ENCODE measurements around the gene KLHL34.

KLHL34 gene, protein sequence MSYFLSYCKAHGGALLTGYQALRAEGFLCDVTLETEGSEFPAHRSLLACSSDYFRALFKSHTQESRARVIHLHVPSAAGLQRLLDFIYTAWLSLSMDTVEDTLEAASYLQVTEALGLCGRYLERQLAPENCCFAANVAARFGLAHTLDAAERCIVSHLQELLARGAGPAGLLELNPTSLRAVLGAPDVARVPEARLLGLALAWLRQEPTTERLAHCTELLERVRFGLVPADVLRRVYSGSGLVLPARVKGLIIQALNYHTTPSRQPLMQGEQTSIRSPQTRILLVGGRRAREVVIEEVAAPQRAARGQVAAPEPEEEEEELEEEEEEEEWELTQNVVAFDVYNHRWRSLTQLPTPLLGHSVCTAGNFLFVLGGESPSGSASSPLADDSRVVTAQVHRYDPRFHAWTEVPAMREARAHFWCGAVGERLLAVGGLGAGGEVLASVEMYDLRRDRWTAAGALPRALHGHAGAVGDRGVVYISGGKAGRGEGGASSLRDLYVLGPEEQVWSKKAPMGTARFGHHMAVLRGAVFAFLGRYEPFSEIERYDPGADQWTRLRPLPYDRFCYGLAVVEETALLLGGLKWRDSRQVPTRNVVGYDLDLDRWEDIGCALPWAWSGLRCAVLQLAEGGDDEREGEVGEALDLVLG

DNA sequence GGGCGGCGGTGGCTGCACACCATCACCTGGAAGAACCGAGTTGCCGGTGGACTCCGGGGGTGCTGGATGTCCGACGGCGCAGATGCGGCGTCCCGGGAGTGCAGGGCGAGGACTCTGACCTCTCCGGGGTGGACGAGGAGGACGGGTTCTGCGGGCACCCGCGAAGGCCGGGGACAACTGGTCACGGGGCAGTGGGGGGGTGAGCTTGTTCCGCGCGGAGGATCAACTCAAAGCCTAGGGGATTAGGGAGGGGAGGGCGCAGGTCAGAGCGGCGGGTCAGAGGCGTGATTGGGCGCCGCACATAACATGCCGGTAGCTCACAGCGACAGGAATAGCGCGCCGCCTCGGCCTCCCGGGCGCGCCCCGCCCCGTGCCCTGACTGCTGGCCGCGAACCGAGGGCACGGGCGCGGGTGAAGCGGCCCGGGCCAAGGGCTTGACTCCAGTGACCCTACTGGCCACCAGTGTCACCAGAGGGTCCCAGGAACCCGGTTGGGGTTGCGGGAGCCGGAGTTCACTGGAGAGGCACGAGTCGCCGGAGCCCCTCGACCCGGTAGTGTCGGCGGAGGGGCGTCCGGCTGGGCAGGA is at the start of gene KLHL34:
Gene KLHL34, minus strand, starts transcription at position 179 of the 586 bp plus-strand sequence. CDS start 542 bp downstream, outside the sequence.
- peak; percentile 58 for DNase-seq

DNA sequence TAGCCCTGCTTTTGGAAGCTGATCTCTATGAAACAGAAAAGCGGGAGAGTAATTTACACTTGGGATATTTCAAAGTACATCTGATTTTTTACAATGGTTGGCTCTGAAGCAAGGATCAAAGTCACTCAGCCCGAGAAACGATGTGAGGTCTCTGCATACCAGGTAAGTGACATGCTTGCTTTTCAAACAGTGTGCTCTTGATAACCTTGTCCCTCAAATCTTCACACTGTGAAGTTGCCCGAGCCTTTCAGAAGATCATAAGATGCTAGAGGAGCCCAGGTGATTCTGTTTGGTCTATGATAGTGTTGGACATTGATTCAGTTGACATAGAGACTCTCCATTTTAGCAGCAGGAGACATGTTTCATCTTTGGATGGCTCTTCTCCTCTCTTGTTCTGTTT is 47.1 kb upstream of the KLHL34 start:
- DNase-seq: no peak

DNA sequence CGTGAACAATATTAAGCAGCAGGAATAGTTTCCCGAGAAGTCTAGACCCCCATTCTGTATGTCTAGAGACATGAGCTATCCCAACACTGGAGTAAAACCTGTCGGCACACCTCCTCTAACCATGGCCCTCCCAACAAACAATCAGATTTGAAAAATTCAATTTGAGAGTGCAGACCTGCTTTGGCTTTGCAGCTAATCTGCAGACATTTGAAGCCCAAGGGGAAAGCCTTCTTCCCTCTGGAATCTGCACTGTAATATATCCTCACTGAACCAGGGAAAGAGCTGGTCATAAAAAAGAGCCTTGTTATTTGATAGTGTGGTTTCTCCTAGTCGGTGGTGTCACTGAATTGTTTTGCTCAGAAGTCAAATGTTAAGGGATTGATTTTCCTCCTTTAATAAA is 44.6 kb upstream of the KLHL34 start:
- no peak for DNase-seq

DNA sequence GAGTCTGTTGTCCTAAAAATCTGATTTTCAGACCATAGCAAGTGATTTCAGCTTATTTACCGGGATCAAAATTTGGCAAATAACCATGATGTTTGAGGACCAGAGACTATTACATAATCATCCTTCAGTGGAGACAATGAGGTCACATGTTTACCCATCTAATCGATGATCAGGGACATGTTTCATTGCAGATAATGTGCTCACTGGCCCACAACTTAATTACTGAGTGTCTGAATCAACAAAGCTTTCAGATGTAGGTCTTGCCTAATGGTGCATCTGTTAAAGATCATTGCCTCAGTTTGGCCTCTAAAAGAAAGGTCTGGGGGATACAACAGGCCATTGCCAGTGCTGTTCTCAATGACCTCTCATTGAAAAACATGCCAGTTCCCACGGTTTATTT is 42.8 kb upstream of the KLHL34 start:
- DNase-seq: no peak

DNA sequence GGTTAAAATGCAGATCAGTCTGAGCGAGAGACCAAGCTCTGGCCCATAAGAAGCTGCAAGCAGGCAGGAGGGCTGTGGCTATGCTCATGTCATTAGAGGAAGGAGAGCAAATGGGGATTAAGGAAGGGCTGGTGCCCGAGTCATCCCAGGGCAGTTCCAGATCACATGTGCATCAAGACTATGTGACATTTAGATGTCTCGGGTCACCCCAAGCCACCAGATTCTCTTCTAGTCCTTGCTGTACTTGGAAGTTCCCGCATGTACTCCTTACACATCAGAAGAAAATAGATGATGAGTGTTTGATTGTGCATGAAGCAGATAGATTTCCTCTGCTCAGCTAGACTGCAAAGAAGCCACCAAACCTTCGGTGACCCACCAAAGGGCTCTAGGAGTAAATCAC is 42.1 kb upstream of the KLHL34 start:
- DNase-seq: no peak

DNA sequence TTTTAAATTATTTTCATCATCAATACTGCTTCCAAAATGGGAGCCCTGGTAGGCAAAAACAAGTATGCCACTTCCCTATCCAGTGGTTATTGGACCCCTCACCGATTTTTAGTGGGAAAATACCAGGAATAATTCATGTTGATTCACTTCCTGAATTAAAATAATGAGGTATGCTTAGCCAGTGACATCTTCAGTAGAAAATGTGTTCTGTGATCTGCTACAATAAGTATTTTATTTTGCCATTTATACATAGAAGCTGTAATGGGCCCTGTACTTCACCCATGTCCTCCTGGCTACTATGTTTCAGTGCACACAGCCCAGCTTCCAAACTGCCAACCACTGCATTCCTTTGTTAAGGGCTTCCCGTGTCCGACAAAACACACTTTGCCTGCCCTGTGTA is 41.0 kb upstream of the KLHL34 start:
- no peak for DNase-seq

DNA sequence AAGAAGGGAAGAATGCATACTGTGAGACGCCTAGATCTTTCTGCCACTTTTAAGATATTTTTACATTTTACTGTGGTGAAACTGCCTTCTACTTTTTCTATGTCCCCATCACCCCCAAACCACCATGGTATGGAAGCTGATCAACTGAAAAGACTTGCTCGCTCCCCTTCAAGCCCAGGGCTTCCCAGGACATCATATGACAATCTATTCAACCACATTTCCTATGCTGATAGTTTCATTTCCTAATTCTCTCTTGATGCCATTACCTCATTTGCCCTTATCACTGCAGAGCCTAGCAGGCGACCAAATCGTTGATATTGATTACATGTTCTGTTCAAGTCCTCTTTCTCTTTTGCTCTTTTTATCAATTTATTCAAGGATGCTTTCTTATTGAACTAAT is 40.1 kb upstream of the KLHL34 start:
- DNase-seq: no peak

DNA sequence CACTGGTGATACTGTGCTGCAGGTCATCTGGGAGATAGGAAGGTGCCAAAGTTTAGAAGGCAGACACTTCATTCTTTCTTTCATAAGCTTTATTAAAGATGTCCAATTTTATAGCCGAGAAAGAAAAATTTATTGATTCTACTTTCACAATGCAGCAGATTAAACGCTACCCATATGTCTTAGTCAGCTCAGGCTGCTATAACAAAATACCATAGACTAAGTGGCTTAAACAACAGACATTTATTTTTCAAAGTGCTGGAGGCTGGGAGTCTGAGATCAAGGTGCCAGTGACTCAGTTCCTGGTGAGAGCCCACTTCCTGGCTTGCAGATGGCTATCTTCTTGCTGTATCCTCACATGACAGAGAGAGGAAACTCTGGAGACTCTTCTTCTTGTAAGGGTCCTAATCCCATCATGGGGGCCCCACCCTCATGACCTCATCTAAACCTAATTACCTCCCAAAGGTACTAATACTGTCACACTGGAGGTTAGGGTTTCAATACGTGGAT is 33.4 kb upstream of the KLHL34 start:
- DNase-seq: no peak

DNA sequence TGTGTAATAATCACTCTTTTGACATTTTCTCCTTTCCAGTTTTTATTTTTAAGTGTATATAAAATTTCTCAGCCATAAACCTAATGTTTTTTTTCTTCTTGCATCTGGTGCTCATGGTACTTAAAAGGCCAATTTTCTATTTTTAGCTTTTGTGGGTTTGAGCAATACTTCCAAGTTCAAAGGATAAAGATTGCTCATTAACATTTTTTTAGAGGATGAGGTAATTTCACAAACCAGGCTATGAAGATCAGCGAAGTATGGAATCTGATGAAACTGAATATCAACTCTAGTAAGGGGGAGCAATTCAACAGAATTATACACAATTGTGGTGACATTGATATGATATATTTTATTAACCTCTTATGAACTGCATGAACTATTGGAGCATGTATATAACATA is 25.8 kb upstream of the KLHL34 start:
- DNase-seq: no peak

DNA sequence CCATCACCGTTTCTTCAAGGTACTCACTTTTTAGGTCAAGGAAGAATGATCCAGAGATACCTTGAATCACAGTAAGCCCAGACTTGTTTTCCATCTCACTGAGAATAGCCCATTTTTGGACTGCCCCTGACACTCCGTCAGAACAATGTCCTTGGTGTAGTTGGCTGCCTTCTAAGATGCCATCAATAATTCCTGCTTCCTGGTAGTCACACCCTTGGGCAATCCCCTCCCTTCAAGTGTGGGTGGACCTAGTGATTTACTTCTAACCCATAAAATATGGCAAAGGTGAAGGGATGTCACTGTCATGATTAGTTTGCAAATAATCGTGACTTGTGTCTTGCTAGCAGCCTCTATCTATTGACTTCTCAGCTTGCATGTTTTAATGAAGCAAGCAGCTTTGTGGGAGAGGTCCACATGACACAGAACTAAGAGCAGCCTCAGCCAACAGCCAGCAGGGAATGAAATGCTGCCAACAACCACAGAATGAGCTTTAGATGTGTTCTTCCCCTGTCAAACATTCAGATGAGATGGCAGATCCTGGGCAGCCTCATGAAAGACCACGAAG is 20.0 kb upstream of the KLHL34 start:
- no peak for DNase-seq

DNA sequence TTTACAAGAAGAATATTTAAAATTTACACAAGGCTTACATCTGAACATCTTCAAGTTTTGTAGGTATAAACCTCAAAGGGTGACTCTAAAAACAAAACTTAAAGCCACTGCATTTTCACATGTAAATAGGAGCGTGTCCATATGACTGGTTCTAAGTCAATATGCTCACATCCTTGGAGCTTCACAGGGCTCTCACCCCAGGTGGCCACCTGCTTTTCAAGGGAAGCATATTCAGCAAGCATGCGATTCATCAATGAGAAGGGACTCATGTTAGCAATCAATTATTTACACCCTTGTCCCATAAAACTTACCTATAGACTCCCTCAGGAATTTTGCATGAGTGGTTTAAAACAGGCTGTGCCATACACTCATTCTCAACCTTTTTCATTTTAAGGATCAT is 17.8 kb upstream of the KLHL34 start:
- DNase-seq: no peak

DNA sequence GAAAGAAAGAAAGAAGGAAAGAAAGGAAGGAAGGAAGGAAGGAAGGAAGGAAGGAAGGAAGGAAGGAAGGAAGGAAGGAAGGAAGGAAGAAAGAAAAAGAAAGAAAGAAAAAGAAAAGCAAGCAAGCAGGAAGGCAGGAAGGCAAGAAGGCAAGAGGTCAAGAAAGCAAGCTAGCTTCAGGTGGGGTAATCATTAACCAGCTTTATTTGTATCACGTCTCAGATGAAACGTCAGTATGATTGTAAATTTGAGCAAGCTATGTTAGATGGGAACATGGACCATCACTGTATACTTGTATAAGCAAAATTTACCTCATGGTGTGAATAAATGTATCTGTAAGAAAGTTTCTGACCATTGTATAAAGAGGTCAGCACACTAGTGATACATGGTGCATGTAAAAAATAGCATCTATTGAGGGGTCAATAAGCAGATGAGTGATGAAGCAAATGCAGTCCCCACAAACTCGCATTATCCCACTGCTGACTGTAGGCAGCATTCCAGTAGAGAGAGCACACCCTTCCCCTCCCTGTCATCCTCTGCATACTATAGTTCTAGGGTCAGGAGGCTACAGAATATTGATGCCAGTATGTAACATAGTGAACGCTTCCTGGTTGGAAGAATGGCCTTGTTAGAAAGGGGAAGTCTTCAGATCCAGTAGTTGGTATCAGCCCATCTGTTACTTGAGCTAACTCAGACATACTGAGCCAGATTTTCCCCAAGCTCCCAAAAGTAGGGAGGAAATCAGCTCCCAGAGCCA is 16.5 kb upstream of the KLHL34 start:
- DNase-seq: no peak

DNA sequence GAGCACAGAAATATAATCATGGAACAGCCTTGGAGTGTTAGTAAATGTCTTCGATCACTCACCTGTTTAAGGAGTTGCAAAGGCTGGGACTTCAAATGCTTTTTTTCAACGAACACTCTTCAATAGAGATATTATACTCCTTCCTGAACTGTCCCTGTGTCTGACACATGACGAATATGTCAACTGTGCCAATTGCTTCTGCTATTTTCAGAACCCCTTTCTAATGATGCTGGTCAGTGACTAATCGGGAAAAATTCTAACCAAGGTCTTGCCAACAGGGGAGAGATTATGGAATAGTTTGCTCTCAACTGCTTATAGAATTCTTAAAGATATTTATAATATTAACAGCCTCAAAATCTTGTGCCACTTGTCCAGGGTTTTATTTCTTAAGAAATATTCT is 8.5 kb upstream of the KLHL34 start:
- no peak for DNase-seq

DNA sequence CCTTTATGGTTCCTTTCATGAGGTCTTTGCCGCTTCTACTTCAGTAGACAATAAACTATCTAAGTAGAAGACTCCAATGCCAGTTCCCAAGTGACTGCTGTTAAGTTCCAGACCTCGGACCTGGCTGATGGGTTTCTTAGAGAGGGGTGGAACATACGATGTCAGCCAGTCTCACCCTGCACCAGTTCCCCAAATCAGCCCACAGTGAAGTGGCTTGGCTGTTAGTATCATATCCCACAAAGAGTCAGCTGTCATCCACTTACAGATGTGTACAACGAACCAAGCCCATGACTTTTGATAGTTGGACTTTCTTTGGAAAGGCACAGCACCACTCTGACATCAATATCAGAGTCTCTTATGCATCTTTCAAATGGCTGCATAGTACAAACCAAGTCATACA is 8.1 kb upstream of the KLHL34 start:
- DNase-seq: no peak

DNA sequence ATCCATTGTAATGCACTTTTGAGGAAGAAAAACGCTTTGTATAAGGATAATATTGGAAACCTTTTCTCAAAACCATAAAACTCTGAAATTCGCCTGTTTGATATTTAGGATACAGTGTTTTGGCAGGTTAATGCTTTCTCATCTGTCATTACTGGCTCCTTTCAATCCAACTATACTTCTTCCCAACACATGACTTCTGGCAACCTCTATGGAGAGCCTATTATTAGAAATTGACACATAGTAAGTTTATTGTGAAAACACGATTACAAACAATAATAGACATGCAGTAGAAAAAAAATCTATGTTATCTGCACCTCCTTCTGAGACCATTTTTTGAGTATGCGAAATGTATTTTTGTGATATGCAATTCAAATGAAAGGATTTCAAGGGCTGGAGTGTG is 4.6 kb upstream of the KLHL34 start:
- DNase-seq: no peak

DNA sequence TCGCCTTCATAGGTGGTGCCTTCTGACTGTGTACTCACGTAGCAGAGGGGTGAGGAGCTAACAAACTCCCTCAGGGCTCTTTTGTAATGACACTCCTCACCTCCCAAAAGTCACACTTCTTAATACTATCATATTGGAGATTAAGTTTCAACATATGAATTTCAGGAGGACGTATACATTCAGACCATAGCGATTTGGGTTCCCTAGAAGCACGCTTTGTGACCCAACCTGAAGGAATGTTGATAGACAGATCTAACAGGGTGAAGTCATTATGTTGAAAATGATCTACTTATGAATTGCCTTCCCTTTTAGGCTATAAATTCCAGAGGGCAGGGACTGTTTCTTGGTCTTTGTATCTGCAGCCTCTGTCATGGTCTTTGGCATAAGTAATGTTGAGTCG is 3.2 kb upstream of the KLHL34 start:
- DNase-seq: no peak

DNA sequence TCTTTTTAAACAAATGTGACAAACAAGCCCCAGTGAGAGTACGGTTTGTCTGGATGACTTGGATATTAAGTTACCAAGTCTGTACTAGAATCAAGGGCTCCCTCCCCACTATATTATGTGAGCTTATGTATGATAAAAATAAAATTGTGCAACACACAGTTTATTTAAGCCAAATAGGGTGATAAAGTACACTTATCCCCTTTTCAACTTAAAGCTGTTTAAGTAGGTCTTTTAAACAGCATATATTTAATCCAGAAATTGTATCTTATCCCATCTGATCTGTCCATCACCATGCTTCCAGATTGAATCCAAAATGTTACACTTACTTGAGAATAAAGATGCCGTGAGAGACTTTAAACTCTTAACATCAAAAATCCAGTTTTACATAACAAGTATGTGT is 2.0 kb upstream of the KLHL34 start:
- DNase-seq: no peak

DNA sequence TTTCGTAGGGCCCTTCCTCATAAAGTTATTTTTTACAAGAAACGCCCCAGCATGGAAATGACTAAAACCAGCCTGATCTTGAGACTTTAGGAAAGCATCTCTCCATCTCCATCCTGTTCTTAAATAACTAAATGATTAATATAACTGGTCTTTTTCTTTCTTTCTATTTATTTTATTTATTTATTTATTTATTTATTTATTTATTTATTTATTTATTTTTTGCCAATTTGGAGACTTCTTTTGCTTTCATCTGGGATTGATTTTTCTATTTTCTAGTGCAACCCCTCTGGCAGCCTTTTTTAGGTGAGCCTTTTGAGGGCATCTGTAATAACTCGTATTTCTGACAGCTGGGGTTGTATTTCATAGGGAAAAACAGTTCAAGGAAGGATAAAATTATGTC is 1.2 kb upstream of the KLHL34 start:
- DNase-seq: no peak

DNA sequence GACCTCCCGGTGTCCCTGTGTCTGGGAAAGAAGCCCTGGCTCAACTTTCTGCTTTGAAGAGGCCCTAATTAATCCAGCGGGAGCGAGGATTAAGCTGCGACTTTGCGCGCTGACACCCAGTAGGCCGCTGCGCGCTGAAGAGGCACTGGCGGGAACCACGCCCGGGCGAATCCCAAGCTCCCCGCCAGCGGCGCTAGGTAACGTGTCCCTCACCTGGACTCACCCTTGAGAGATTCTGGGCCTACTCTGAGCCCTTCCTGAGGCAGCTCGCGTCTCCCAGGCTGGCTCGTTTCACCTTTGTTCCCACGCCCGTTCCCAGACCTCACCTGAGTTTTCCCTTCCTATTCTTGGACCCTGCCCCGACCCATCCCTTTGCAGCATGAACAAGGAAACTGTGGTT is 616 bp upstream of the KLHL34 start:
- peak; percentile 59 for DNase-seq

DNA sequence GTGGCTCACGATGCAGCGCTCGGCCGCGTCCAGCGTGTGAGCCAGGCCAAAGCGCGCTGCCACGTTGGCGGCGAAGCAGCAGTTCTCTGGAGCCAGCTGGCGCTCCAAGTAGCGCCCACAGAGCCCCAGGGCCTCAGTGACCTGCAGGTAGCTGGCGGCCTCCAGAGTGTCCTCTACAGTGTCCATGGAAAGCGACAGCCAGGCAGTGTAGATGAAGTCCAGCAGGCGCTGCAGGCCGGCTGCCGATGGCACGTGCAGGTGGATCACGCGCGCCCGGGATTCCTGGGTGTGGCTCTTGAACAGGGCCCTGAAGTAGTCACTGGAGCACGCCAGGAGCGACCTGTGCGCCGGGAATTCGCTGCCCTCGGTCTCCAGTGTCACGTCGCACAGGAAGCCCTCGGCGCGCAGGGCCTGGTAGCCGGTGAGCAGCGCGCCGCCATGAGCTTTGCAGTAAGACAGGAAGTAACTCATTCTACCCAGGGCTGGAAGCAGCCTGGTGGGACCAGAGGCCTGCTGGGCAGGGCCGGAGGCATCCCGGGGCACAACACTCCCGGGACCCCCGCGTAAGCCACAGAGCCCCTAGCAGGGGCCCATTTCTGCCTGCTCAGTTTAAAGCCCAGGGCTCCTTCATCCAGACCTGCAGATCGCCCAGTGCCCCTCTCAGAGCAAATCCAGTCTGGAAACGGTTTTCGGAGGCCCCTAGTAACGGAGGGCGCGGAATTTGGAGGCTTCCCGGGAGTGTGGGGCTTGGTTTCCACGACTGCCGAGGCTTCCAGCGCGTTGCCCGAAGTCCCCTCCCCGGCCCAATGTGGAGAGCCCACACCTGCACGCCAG is 595 bp downstream of the KLHL34 start:
- DNase-seq: peak; percentile 58

DNA sequence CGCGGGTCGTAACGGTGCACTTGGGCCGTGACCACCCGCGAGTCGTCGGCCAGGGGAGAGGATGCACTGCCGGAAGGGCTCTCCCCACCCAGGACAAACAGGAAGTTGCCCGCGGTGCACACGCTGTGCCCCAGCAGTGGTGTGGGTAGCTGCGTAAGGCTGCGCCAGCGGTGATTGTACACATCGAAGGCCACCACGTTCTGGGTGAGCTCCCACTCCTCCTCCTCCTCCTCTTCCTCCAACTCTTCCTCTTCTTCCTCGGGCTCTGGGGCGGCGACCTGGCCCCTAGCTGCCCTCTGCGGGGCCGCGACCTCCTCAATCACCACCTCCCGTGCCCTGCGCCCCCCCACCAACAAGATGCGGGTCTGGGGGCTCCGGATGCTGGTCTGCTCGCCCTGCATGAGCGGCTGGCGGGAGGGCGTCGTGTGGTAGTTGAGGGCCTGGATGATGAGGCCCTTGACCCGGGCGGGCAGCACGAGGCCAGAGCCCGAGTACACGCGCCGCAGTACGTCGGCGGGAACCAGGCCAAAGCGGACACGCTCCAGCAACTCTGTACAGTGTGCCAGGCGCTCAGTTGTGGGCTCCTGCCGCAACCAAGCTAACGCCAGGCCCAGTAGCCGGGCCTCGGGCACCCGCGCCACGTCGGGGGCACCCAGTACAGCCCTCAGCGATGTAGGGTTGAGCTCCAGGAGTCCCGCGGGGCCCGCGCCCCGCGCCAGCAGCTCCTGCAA is 1.4 kb downstream of the KLHL34 start:
- DNase-seq: no peak
